ENCODE data around the gene GM2A.
A peak's percentile ranks its signal among the peaks of the same experiment; 100 is the strongest.

GM2A gene

DNA sequence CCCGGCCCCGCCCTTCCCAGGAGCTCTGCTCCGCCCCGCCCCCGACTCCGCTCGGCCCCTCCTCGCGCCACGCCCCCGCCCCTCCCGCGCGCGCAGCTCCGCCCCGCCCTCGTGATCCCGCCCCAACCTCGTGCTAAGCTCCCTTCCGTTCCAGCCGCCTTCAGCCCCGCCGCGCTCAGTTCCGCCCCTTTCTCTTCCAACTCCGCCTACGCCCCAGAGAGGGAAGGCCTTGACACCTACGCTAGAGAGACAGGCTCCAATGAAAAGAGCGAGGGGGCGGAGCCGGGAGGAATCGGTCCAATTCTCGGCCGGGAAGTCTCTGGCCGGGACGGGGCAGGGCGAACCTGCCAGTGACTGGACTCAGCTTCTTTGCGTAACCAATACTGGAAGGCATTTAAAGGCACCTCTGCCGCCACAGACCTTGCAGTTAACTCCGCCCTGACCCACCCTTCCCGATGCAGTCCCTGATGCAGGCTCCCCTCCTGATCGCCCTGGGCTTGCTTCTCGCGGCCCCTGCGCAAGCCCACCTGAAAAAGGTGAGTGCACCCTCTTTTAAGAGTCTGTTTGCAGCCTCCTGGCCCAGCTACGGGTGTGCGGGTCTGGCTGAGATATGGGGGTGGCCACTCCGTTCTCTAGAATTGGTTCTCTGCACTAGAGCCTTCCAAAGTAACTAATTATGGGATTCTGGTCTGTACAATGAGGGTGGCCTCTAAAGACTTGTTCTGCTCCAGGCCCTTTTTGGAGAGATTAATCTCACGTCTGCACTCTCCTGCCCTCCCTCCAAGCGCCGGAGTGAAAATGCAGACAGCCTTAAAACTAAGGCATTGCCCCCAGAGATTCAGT, at the start of gene GM2A:
TSS of gene GM2A (plus strand) at position 424 of the 843 bp plus-strand sequence. CDS start at position 456, 32 bp downstream.
- Histone ChIP-seq H3K4me3 (ENCODE audit: low read depth, low read length) (peak within 1 kb of the TSS; percentile 86), H3K9ac (ENCODE audit: low read depth, low read length) (peak within 1 kb of the TSS; percentile 84), H3K4me1 (ENCODE audit: control insufficient read depth, insufficient read depth, low read length) (peaks cover 14% of the 10 kb centered on the region), H3K9me3 (ENCODE audit: control insufficient read depth, insufficient read depth, low read length) (no peaks in the 10 kb centered on the region), H3K36me3 (ENCODE audit: control insufficient read depth, insufficient read depth, low read length) (no peaks in the 10 kb centered on the region), H3K27me3 (ENCODE audit: control insufficient read depth, insufficient read depth, low read length) (no peaks in the 10 kb centered on the region)

- no peak overlapping the region for H3K4me3 ChIP-seq (ENCODE audit: low read depth, low read length)
- no peaks in the 10 kb centered on the region for H3K27me3 ChIP-seq (ENCODE audit: control insufficient read depth, insufficient read depth, low read length)
- H3K36me3 ChIP-seq (ENCODE audit: control insufficient read depth, insufficient read depth, low read length): no peaks in the 10 kb centered on the region
- no peaks in the 10 kb centered on the region for H3K9me3 ChIP-seq (ENCODE audit: control insufficient read depth, insufficient read depth, low read length)
- no peaks in the 10 kb centered on the region for H3K4me1 ChIP-seq (ENCODE audit: control insufficient read depth, insufficient read depth, low read length)
- no peak overlapping the region for H3K9ac ChIP-seq (ENCODE audit: low read depth, low read length)
Measured at GRCh38 chr5:151204051-151204450, 48.9 kb upstream of the GM2A start.

DNA sequence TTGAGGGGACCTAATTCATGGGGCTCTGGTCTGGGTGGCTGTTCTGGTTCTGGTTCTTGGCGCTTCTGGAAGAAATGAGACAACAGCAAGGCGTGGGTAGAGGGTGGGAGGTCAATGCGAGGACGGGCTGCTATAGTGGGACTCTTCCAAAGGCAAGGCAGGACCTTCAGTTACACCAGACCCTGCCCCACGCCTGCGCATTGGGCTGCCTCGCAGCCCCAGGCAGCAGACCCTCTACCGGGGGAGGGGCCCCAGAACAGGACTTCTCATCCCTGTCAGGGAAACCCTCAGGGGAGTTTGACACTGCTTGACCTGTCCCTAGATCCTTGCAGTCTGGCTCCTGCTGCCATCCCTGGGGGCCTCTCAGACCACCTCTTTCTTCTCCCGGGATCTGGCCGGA, 47.6 kb upstream of the GM2A start:
- no peaks in the 10 kb centered on the region for H3K27me3 ChIP-seq (ENCODE audit: control insufficient read depth, insufficient read depth, low read length)
- H3K36me3 ChIP-seq (ENCODE audit: control insufficient read depth, insufficient read depth, low read length): no peaks in the 10 kb centered on the region
- no peak overlapping the region for H3K4me3 ChIP-seq (ENCODE audit: low read depth, low read length)
- H3K9ac ChIP-seq (ENCODE audit: low read depth, low read length): no peak overlapping the region
- H3K4me1 ChIP-seq (ENCODE audit: control insufficient read depth, insufficient read depth, low read length): no peaks in the 10 kb centered on the region
- H3K9me3 ChIP-seq (ENCODE audit: control insufficient read depth, insufficient read depth, low read length): no peaks in the 10 kb centered on the region

DNA sequence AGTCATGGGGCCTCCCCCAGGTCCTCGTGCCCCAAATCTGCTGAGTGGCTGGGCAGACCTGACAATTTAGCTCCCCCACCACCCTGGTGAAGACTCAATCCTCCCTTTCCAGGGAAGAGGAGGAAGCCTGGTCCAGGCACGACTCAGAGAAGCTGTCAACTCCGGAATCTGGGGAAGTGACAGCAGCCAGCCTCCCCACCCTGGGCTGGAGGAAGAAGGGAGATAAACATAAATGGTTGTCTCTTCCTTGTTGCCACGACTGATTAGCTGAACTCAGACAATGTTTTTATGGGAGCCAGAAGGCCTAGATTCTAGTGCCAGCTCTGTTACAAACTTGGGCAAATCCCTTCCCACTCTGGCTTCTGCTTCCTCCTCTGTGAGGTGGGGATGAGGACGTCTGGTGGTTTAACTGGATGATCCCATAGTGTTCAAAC, 44.5 kb upstream of the GM2A start:
- Histone ChIP-seq H3K27me3 (ENCODE audit: control insufficient read depth, insufficient read depth, low read length) (no peaks in the 10 kb centered on the region), H3K9me3 (ENCODE audit: control insufficient read depth, insufficient read depth, low read length) (no peaks in the 10 kb centered on the region), H3K9ac (ENCODE audit: low read depth, low read length) (no peak overlapping the region), H3K4me3 (ENCODE audit: low read depth, low read length) (no peak overlapping the region), H3K4me1 (ENCODE audit: control insufficient read depth, insufficient read depth, low read length) (no peaks in the 10 kb centered on the region), H3K36me3 (ENCODE audit: control insufficient read depth, insufficient read depth, low read length) (no peaks in the 10 kb centered on the region)

GRCh38 chr5:151212406-151212798, 40.6 kb upstream of the GM2A start:
- no peaks in the 10 kb centered on the region for H3K27me3 ChIP-seq (ENCODE audit: control insufficient read depth, insufficient read depth, low read length)
- H3K36me3 ChIP-seq (ENCODE audit: control insufficient read depth, insufficient read depth, low read length): peaks cover 3% of the 10 kb centered on the region
- no peak overlapping the region for H3K9ac ChIP-seq (ENCODE audit: low read depth, low read length)
- H3K4me3 ChIP-seq (ENCODE audit: low read depth, low read length): no peak overlapping the region
- no peaks in the 10 kb centered on the region for H3K9me3 ChIP-seq (ENCODE audit: control insufficient read depth, insufficient read depth, low read length)
- H3K4me1 ChIP-seq (ENCODE audit: control insufficient read depth, insufficient read depth, low read length): peaks cover 6% of the 10 kb centered on the region

DNA sequence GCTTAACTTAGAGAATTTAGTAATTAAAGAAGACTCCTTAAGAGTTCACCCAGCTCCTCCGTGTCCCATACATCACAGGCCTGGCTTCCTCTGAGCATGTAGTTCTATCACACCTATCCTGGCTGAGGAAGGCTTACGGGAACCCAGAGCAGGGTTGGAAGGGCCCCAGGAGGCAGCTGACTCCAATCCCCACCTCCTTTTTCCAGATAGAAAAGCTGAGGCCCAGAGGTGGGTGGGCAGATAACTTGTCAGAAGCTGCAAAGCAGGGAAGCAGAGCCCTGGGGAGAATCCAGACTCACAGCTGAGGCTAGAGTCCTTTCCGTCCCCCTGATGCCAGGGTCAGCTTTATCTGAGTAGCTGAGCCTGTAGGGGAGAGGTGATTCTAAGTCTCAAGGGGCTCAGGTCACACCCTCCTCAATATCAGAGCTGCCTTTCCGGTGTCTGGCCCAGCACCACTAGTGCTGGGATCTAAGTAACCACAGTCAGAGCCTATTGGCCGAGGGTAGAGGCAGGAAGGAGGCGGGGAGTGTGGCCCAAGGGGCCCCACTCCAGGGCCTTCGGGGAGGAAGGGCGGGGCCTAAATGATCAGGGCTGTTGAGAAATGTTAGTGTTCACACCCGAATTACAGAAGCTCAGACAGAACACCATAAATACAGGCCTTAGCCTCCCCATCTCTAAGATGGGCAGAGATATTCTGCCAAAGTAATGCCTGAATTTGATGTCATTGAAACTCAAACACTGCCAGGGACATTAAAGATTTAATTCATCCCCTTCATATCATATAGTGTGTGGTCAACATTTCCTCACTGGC, 39.0 kb upstream of the GM2A start:
- H3K4me3 ChIP-seq (ENCODE audit: low read depth, low read length): no peak overlapping the region
- peaks cover 6% of the 10 kb centered on the region for H3K4me1 ChIP-seq (ENCODE audit: control insufficient read depth, insufficient read depth, low read length)
- no peaks in the 10 kb centered on the region for H3K9me3 ChIP-seq (ENCODE audit: control insufficient read depth, insufficient read depth, low read length)
- no peaks in the 10 kb centered on the region for H3K27me3 ChIP-seq (ENCODE audit: control insufficient read depth, insufficient read depth, low read length)
- peaks cover 3% of the 10 kb centered on the region for H3K36me3 ChIP-seq (ENCODE audit: control insufficient read depth, insufficient read depth, low read length)
- no peak overlapping the region for H3K9ac ChIP-seq (ENCODE audit: low read depth, low read length)

- Histone ChIP-seq H3K4me1 (ENCODE audit: control insufficient read depth, insufficient read depth, low read length) (peaks cover 6% of the 10 kb centered on the region), H3K4me3 (ENCODE audit: low read depth, low read length) (no peak overlapping the region), H3K36me3 (ENCODE audit: control insufficient read depth, insufficient read depth, low read length) (peaks cover 3% of the 10 kb centered on the region), H3K27me3 (ENCODE audit: control insufficient read depth, insufficient read depth, low read length) (no peaks in the 10 kb centered on the region), H3K9ac (ENCODE audit: low read depth, low read length) (peak overlapping the region; percentile 37), H3K9me3 (ENCODE audit: control insufficient read depth, insufficient read depth, low read length) (no peaks in the 10 kb centered on the region)
Measured at GRCh38 chr5:151214614-151215545, 38.1 kb upstream of the GM2A start.

DNA sequence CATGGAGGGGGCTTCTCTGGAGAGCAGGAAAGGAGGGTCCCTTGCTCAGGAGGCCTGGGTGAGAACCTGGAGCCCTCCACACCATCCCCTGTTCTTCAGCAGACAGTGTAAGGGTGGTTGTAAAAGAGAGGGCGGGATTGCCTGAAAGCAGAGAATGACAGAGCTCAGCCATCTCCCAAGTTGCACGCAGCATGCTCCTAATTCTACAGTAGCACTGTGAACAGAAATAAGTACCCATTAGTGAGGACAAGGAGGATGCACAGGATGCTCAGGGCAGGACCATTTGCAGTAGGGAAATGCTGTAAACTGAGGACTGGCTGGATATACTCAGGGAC, 37.5 kb upstream of the GM2A start:
- Histone ChIP-seq H3K9ac (ENCODE audit: low read depth, low read length) (no peak overlapping the region), H3K27me3 (ENCODE audit: control insufficient read depth, insufficient read depth, low read length) (no peaks in the 10 kb centered on the region), H3K4me1 (ENCODE audit: control insufficient read depth, insufficient read depth, low read length) (peaks cover 6% of the 10 kb centered on the region), H3K36me3 (ENCODE audit: control insufficient read depth, insufficient read depth, low read length) (peaks cover 3% of the 10 kb centered on the region), H3K4me3 (ENCODE audit: low read depth, low read length) (no peak overlapping the region), H3K9me3 (ENCODE audit: control insufficient read depth, insufficient read depth, low read length) (no peaks in the 10 kb centered on the region)

GRCh38 chr5:151216781-151217180, 36.2 kb upstream of the GM2A start:
- H3K9ac ChIP-seq (ENCODE audit: low read depth, low read length): no peak overlapping the region
- peaks cover 6% of the 10 kb centered on the region for H3K4me1 ChIP-seq (ENCODE audit: control insufficient read depth, insufficient read depth, low read length)
- no peaks in the 10 kb centered on the region for H3K27me3 ChIP-seq (ENCODE audit: control insufficient read depth, insufficient read depth, low read length)
- no peak overlapping the region for H3K4me3 ChIP-seq (ENCODE audit: low read depth, low read length)
- no peaks in the 10 kb centered on the region for H3K9me3 ChIP-seq (ENCODE audit: control insufficient read depth, insufficient read depth, low read length)
- peaks cover 3% of the 10 kb centered on the region for H3K36me3 ChIP-seq (ENCODE audit: control insufficient read depth, insufficient read depth, low read length)

GRCh38 chr5:151218177-151218576, 34.8 kb upstream of the GM2A start:
- Histone ChIP-seq H3K36me3 (ENCODE audit: control insufficient read depth, insufficient read depth, low read length) (peaks cover 3% of the 10 kb centered on the region), H3K4me3 (ENCODE audit: low read depth, low read length) (no peak overlapping the region), H3K9me3 (ENCODE audit: control insufficient read depth, insufficient read depth, low read length) (no peaks in the 10 kb centered on the region), H3K27me3 (ENCODE audit: control insufficient read depth, insufficient read depth, low read length) (peaks cover 6% of the 10 kb centered on the region), H3K4me1 (ENCODE audit: control insufficient read depth, insufficient read depth, low read length) (peaks cover 13% of the 10 kb centered on the region), H3K9ac (ENCODE audit: low read depth, low read length) (no peak overlapping the region)

DNA sequence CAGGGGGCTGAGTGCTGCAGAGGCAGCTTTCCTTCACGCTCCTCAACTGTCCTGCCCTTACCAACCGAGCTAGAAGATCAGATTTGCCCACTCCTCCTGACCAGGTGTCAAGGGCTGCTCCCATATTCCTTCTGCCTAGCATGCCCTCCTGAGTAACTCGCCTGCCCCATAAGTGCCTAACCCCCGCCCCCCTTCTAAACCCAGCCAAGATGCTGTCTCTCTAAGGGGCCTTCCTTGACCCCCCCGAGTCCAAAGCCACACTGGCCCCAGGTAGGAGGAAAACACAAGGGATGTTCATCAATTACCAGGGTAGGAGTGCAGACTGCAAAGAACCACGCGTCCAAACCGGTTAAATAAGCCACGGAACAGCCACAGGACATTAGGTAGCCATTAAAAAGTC, 33.8 kb upstream of the GM2A start:
- Histone ChIP-seq H3K9ac (ENCODE audit: low read depth, low read length) (no peak overlapping the region), H3K36me3 (ENCODE audit: control insufficient read depth, insufficient read depth, low read length) (peaks cover 3% of the 10 kb centered on the region), H3K4me3 (ENCODE audit: low read depth, low read length) (no peak overlapping the region), H3K9me3 (ENCODE audit: control insufficient read depth, insufficient read depth, low read length) (no peaks in the 10 kb centered on the region), H3K4me1 (ENCODE audit: control insufficient read depth, insufficient read depth, low read length) (peaks cover 8% of the 10 kb centered on the region), H3K27me3 (ENCODE audit: control insufficient read depth, insufficient read depth, low read length) (peaks cover 7% of the 10 kb centered on the region)

All from iPS-15b (cell line).